ENCODE data around the gene MRPS30.
"Not testable (repeated sequence)": the region's sequence is repeated elsewhere in the genome, so short reads cannot be mapped to it uniquely, and the experiment has no call there.

The MRPS30 gene

GRCh38 chr5:44808435-44809214 lies at the start of gene MRPS30:
MRPS30 (plus strand) TSS chr5:44808947; CDS start chr5:44808963, 16 bp downstream.
- in situ Hi-C loops (cut with MboI; ENCODE audit: low sequenced_read_pairs) = no loop called here

- in situ Hi-C loops (cut with MboI; ENCODE audit: low sequenced_read_pairs) = no loop called here
Observed at GRCh38 chr5:44769200-44769876, 39.4 kb upstream of the MRPS30 start.

GRCh38 chr5:44769877-44770209 lies 38.9 kb upstream of the MRPS30 start:
- in situ Hi-C loops (cut with MboI; ENCODE audit: low sequenced_read_pairs) = no loop called here

GRCh38 chr5:44770780-44771717 lies 37.7 kb upstream of the MRPS30 start:
- in situ Hi-C loops (cut with MboI; ENCODE audit: low sequenced_read_pairs) = no loop called here

- in situ Hi-C loops (cut with MboI; ENCODE audit: low sequenced_read_pairs) = not testable (repeated sequence)
Observed at GRCh38 chr5:44772397-44772796, 36.4 kb upstream of the MRPS30 start.

- in situ Hi-C loops (cut with MboI; ENCODE audit: low sequenced_read_pairs) = no loop called here
Observed at GRCh38 chr5:44774279-44774880, 34.4 kb upstream of the MRPS30 start.

GRCh38 chr5:44779167-44779566 lies 29.6 kb upstream of the MRPS30 start:
- in situ Hi-C loops (cut with MboI; ENCODE audit: low sequenced_read_pairs) = no loop called here

GRCh38 chr5:44783634-44784315 lies 25.0 kb upstream of the MRPS30 start:
- in situ Hi-C loops (cut with MboI; ENCODE audit: low sequenced_read_pairs) = no loop called here

- in situ Hi-C loops (cut with MboI; ENCODE audit: low sequenced_read_pairs) = no loop called here
Observed at GRCh38 chr5:44787731-44788130, 21.0 kb upstream of the MRPS30 start.

- in situ Hi-C loops (cut with MboI; ENCODE audit: low sequenced_read_pairs) = not testable (repeated sequence)
Observed at GRCh38 chr5:44789372-44789995, 19.3 kb upstream of the MRPS30 start.

- in situ Hi-C loops (cut with MboI; ENCODE audit: low sequenced_read_pairs) = not testable (repeated sequence)
Observed at GRCh38 chr5:44792031-44792673, 16.6 kb upstream of the MRPS30 start.

GRCh38 chr5:44794371-44794770 lies 14.4 kb upstream of the MRPS30 start:
- in situ Hi-C loops (cut with MboI; ENCODE audit: low sequenced_read_pairs) = no loop called here

GRCh38 chr5:44795496-44795895 lies 13.3 kb upstream of the MRPS30 start:
- in situ Hi-C loops (cut with MboI; ENCODE audit: low sequenced_read_pairs) = no loop called here

GRCh38 chr5:44797841-44798240 lies 10.9 kb upstream of the MRPS30 start:
- in situ Hi-C loops (cut with MboI; ENCODE audit: low sequenced_read_pairs) = no loop called here

- in situ Hi-C loops (cut with MboI; ENCODE audit: low sequenced_read_pairs) = no loop called here
Observed at GRCh38 chr5:44801992-44802391, 6.8 kb upstream of the MRPS30 start.

- in situ Hi-C loops (cut with MboI; ENCODE audit: low sequenced_read_pairs) = no loop called here
Observed at GRCh38 chr5:44806608-44807007, 2.1 kb upstream of the MRPS30 start.

- in situ Hi-C loops (cut with MboI; ENCODE audit: low sequenced_read_pairs) = no loop called here
Observed at GRCh38 chr5:44807269-44807668, 1.5 kb upstream of the MRPS30 start.

GRCh38 chr5:44809215-44809955 lies 638 bp downstream of the MRPS30 start:
- in situ Hi-C loops (cut with MboI; ENCODE audit: low sequenced_read_pairs) = no loop called here

GRCh38 chr5:44809956-44810420 lies 1.2 kb downstream of the MRPS30 start:
- in situ Hi-C loops (cut with MboI; ENCODE audit: low sequenced_read_pairs) = no loop called here
